ENCODE results near the gene SLC6A1.

The SLC6A1 gene

DNA sequence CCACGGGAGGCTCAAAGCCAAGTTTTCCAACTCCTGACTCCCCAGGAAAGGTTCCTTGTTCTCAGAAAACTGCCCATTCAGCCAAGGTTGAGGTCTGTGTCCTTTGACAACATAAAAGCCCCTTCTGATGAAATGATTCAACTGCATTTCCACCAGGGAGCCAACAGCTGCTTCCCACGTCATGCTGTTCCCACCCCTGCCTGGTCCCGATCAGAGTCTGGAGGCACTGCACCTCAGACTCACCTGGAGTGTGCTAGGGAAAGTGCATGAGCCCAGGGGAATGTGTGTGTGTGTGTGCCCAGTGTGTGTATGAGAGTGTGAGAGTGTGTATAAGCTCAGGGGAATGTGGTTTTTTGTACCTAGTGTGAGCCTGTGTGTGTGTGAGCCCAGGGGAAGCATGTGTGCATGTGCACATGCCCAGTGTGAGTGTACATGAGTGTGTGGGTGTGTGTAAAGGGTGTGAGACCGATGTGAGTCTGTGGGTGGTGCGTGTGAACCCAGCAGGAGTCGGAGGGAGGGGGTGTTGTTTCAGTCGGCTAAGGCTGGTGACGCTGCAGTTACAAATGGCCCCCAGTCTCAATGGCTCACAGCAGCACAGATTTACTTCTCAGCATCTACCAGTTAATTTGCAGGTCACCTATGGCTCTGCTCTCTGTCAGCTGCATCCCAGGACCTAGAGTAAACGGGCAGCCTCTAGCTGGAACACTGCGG is 20.3 kb upstream of the SLC6A1 start:
- FAIRE-seq: no peak

DNA sequence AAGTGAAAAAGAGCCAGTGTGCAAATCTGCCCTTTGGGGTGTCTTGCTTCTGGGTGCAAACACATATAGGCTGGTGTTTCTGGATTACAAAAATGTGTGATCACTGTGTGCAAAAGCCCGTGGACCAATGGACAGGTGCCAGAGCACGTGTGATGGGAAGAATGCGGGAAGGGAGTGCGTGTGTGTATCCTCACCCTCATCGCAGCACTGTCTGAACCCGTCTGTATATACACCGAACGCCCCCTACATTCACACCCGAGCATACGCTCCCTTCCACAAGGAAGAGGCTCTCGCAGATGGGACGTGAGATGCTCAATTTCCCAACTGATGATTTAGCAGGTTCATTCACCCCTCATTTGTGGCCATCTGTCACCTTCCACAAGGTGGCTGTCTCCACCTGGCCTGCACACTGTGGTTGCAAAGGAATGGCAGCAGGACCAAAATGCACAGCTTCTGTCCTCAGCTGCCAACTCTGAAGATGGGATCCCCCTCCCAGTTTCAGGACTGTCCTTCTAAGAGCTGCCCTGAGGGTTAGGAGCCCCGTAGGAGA is 19.4 kb upstream of the SLC6A1 start:
- FAIRE-seq: no peak

DNA sequence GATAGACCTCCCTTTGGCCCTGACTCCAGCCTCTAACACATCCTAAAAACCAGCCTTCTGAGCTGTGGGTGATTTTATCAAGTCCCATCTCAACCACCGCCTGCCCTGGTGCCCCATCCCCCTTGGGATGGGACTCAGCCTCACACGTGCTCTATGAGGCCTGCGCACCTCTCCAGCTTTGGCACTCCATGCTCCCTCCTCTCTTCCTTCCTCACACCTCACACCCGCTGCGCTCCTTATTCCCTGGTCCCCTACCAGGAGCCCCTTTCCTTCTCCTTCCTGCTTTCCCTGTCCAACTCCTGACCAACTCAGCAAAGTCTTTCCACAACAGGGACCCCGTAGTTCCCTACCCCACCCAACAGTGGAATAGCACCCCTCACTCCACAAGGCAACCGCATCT is 18.4 kb upstream of the SLC6A1 start:
- FAIRE-seq: no peak

DNA sequence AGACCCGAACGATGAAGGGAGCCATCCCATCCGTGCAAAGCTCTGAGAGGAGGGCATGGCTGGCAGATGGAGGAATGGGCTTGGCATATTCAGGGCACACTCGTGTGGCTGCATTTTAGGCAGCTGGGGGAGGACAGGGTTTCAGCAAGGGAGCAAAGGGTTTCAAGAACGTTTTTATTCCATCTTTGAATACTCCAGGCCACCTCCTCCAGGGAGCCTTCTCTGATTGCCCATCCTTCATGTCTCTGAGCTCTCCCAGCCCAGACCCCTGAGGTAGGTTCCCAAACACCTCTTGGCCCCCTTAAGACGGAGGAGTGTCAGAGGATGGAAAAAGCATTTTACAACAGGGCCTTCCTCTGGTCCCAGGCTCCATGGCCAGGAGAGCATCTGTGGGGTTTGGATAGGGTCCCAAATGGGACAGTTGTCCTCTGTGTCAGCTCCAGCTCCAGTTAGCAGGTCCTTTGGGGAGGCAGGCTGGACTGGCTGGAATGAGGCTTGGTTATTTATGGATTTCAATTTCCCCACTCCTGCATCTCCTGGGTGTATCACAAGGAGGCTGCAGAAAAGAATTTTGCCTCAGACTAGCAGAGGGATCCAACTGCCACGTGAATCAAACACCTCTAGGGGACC is 17.7 kb upstream of the SLC6A1 start:
- no peak for FAIRE-seq

DNA sequence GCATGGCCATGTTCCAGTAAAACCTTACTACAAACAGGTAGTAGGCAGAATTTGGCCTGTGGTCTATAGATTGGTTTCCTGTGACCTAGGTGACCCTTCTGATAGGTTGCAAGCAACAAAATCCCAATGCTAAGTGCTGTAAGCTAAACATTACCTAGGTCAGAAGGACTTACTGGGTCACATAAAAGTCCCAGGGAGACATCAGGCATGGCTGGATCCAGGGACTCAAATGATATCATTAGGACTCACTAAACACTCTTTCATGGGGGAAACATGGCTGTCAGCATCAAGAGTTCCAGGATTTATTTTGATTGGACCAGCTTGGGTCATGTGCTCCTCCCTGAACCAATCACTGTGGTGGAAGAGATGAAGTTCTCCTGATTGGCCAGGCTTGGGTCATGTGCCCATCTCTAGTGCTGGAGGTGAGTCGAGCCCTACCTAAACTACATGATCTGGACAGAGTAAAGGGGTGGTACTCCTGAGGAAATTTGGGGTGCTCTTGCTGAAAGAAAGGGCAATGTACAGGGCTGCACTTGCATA is 16.8 kb upstream of the SLC6A1 start:
- no peak for FAIRE-seq

DNA sequence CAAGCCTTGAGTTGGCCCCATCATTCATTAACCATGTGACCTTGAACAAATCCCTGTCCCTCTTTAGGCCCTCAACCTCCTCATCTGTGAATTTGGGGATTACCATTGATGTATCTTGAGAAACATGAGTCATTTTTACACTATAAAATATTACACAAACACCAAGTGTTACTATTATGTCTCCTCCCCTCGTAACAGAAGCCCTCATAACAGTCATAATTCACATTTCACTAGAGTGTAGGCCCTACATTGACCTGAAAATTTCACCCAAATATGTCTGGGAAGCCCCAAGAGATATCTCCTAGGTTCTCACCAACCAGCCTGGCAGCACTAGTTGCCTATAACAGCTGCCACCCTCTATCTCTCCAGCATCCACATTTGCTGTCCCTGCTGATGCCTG is 15.8 kb upstream of the SLC6A1 start:
- FAIRE-seq: no peak

DNA sequence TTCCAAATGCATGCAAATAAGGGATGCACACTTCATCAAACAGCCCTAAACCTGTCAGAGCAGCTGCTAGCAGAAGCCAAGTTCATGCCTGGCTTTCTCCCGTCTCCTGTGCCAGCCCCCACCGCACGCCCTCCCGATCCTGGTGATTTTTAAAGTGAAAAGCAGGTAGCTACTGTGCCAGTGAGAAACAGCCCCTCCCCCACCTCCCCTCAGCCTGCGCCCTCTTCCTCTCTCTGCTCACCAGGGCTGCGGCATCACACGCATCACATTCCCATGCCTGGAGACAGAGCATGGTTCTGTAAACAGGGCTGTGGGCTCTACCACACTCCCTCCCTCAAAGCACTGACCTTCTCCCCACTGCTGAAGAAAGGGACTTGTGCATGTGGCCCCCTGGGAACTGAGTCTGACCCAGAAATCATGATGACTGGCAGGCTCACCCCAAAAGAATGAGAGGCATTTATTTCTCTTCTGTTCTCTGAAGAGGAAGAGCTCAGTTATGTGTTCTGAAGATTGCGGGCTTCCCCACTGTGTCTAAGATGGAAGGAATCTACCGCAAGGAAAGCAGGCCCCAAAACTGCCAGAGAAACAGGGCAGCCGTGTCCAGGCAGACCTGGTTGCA is 14.5 kb upstream of the SLC6A1 start:
- no peak for FAIRE-seq

DNA sequence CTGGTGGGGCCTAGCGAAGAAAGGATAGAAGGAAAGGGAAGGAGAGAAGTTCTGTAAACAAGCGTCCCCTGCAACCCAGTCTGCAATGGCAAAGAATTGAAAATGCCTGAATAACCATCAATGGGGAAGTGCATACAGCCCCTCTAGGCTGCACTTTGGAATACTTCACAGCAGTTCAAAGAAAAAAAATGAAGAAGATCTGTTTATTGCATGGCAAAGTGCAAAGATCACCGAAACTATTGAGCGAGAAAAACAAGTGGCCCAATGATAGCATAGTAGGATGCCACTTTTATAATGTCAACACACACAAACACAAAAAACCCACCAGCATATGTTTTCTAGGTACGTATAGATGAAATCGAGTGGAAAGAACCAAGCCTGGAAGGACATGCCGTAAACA is 13.6 kb upstream of the SLC6A1 start:
- no peak for FAIRE-seq

DNA sequence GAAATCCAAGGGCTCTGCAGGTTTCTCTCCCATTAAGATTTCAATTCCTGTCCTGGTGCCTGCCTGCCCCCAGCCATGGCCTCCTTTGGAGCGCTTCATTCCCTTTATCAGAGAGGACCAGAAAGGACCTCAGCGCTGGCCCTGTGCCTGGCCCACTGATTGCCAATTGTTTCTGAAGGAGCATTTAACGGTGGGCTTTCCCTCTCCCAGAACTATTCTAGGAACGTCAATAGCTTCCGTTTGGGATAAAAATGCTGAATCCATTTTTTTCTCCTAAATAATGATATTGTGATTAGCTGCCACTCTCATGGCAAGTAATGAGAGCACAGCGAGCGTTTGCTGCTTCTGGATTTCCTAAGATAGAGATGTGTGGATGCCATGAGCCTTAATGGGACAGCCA is 12.2 kb upstream of the SLC6A1 start:
- no peak for FAIRE-seq

DNA sequence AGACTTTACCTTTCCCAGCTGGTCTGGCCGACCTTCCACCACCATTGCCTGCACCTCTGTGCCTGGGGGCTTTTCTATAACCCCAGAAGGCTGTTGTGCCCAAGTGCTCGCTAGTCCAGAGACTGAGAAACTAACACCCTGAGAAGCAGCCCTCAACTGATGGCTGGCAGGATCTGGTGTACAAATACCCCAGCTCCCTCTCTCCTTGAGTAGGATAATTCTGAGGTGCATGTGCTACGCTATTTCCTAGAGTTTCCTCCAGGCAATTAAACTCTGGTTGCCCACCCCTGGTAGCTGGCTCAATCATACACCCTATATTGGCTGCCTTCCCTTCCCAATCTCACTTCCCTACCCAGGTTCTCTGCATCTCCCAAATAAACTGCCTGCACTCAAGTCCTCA is 11.5 kb upstream of the SLC6A1 start:
- no peak for FAIRE-seq

DNA sequence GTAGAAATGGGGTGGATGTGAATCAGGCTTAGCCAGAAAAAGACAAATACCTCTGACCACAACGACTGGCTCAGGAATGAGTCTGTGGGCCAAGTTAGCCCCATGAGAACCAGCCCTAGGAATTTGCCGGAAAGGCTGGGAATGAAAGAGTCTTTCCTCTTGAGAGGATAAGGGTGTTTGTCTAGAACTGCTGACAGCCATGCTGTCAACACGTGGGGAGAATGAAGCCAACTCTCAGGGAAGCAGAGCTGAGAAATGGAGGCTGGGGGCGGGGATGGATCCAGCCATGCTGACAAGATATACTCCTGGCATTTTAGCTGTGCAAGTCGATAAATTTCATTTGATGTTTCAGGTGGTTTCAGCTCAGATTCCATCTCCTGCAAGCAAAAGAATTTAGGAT is 10.6 kb upstream of the SLC6A1 start:
- FAIRE-seq: no peak

DNA sequence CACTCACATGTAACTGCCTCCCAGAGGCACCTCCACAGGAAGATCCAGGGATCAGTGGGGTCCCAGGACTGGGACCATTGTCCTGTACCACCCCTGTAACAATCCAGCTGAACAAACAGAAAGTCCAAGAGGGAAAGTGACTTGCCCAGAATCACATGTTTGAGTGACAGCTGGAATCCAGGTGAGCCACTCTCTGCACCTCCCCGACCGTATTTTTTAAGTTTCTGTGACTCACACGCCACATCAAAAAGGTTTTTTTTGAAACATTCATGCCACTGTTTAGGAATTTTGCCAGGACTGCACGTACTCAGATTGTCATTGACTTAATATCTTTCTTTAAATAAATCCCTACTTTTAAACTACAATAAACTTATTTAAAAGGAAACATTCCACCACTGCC is 9.8 kb upstream of the SLC6A1 start:
- no peak for FAIRE-seq

DNA sequence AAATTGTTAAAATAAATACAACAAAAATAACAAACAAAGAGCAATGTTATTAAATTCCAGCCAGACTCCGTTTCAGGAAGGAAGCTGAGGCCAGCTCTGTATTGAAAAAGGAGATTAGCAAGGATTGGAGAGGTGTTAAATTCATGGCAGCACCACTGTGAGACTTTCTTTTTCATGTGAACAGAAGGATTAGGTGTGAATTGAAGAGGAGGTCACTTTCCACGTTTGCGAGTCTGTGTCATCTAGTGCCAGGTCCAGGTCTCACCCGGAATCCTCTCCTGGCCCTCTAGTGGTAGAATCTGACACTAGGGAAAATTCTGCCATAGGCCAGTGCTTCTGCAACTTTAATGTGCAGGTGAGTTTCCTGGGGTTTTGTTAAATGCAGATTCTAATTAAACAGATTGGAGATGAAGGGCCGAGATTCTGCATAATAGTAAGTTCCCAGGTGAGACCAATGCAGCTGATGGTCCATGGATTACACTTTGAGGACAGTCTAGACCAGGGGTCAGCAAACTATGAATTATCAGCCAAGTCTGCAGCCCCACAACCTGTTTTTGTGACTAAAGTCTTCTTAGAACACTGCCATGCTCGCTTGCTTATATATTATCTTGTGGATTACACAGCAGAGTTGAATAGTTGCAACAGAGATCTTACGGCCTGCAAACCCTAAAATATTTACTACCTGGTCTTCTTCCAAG is 9.2 kb upstream of the SLC6A1 start:
- peak; percentile 92 for FAIRE-seq

DNA sequence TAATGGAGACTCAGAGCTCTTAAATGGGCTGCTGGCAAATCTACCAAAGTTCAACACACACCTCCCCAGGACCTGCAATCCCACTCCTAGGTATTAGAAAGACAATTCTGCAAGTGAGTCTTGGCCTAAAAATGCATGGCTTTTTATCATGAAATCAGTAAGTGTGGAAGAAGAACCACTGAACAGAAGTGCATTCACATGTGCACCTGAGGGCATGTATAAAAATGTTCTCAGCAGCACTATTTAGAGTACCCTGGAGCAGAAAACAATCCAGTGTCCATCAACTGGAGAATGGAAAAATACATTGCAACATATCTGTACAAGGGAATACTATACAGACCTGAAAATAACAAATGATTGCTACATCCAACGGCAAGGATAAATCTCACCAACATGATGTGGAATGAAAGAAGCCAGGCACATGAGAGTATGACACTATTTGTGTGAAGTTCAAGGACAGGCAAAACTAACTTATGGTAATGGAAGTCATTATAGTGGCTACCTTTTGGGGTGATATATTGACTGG is 8.1 kb upstream of the SLC6A1 start:
- no peak for FAIRE-seq

DNA sequence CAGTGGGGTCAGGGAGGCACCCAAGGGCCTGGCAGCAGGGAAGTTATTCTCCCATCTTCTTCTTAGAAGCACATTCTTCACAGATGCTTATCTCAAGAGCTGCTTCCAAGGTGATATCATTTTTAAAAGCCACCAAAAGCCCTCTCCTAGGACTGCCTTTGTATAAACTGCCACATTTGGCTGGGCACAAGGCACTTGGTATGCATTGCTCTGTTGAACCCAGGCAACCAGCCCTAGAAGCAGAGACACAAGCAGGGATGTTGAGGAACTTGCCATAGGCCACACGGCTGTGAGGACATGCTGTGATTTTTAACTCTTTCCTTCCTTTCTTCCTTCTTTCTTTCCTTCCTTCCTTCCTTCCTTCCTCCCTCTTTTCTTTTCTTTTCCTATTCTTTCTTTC is 7.4 kb upstream of the SLC6A1 start:
- no peak for FAIRE-seq

DNA sequence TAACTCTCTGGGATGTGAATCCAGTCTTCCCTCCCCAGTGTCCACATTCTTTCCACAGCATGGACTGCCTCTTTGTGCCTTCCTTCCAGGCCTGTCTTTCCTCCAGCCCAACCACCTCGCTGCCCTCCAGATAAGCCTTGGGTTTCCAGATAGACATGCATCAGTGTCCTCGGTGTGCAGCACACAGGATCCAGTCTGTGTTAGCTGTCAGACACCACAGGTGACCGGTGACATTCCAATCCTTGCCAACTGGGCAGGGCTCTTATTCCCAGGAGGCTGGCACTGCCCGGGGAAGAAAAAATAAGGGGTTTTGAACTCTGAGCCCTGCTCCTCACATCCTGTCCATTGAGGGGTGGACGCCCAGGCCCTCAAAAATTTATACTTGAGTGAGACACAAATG is 6.0 kb upstream of the SLC6A1 start:
- FAIRE-seq: no peak

DNA sequence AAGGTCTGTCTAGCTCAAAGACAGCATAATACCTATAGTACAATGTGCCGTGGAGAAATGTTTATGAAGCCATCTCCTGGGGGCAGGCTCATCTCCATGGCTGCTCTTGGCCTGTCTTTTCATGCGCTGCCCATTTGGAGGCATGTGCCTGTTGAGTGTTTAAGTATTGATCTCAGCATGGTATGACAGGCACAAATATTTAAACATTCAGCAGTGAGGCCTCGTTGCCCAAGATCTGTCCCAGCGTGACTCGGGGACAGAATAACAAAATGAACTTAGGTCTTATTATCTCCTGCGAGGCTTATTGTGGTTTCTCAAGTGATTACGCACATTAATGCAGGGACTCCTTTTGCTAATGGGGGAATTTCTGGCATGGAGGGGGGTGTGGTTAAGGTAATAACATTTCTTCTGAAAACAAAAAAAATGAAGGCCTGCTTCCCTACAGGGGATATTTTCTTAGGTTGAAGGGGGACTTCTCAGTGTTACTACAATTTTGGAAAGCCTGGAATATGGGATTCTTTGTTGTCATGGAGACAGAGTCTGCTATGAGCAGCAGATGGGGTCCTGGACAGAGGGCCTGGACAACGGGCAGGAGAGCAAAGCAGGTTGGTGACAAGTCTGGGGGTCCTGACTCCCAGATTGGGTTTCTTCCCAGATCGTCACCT is 4.4 kb upstream of the SLC6A1 start:
- no peak for FAIRE-seq

DNA sequence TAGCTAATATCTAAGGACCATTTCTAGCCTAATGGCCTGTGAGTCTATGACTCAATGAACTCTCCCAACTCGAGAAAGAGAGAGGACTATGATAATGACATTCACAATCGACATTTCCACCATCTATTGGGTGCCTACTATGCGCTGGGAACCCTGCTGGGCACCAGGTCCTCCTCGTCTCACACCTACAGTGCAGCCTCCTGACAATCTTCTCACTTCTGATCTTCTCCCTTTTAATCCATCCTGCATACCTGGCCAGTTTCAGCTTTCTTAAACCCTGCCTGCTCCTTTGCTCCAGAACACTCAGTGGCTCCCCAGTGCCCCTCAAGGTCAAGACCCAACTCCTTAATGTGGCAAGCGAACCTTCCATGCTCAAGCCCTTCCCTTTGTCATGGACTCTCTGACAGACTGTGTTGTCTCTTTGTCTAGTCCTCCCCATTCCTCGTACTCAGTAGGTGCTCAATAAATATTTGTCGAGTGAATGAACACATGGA is 3.5 kb upstream of the SLC6A1 start:
- no peak for FAIRE-seq

DNA sequence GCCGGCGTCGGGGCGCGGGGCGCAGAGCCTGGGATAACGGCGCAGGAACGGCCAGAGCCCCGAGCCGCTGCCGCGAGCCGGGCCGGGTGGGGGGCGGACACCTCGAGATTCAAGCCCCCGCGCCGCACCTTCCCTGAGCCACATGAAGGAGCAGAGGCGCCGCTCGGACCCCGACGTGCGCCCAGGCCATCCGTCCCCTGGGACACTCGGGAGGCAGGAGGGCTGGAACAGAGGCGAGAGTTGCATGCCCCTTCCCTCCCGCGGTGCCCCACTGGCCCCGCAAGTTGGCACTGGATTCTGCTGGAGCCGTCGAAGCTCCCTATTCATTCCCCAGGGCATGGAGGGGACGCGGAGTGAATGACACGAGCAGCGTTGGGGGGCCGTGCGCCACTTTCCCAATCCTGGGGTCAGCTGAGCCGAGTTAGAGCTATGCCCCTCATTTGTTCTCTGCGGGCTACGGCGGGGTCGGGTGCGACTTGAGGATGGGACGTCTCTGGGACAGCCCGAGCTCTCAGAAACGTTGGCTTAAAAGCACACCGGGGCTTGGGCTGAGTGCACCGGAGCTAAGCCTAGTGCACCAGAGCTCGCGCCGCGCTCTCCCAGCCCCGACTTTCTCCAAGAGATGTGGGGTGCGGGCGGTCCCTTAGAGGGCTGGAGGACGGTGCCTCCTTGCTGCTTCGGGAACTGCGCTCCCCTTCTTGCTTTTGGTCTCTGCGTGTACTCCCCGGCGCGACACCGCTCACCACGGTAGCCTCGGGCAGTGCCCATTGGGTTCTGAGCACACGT is 588 bp downstream of the SLC6A1 start:
- no peak for FAIRE-seq

DNA sequence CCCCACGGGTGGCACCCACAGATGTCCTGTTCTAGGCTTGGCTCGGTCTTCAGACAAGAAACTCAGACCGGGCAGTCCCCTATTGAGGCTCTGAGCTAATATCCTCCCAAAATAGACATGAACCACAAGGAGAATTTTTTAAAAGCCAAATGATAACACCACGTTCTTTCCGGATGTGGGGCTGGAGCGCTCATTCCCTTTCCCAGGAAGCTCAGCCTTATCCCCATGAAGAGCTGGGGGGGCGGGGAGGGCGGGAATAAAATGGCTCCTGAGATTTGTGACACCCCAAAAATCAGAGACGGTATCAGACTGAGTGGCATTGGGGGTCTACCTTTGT is 1.1 kb downstream of the SLC6A1 start:
- FAIRE-seq: no peak

DNA sequence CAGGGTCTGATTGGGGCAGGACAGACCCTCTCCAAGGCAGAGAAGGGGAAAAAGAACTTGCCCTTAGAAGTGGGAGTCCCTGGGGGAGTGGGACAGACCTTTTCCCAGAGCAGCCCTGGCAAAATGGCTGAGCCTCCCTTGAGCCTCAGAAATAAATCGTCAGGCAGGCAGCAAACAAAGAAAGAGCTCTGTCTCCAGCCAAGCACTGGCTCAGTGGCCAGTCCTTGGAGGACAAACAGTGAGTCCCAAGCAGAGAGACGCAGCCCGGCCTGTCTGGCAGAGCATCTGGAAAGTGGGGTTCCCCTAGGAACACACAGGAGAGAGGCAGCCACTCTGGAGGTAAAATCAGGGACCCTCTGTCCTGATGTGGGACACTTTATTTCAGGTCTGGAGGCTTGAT is 1.8 kb downstream of the SLC6A1 start:
- FAIRE-seq: no peak

DNA sequence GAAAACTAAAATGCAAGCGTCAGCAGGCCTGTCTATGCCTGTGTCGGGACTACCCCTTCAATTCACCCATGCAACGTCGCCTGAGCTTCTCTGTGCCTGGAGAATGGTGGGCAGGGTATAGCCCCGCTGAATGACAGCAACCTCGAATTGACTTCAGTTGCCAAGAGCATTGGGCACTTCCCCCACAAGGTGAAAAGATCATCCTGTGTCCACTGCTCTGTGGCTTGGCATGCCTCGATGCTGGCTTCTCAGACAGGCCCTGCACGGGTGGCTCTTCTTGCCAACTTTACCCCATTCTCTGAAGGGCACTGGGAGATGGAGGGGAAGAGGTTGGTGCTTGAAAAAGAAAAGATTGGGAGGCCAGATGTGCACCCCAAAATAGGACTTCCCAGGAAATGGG is 3.3 kb downstream of the SLC6A1 start:
- FAIRE-seq: no peak

All from islet of Langerhans (tissue), 1 donor.